ENCODE measurements around the gene DIAPH2. TPM values are rescaled to one million over a fixed set of nuclear protein-coding genes. Genes with fewer than 3 reads are reported as not detected.

DIAPH2 gene
- total RNA-seq, 4 donors from 2014 or later = 41.8 to 64.5 (median 54.5) TPM

GRCh38 chrX:97556359-97556758, 871.7 kb downstream of the DIAPH2 start:
- TF ChIP-seq CTCF (IDR thresholded peaks at IDR 0.05) (no peak), POLR2A (IDR thresholded peaks at IDR 0.05; ENCODE audit: low read depth) (no peak), EP300 (IDR thresholded peaks at IDR 0.05) (no peak), POLR2AphosphoS5 (IDR thresholded peaks at IDR 0.05) (no peak)
- Histone ChIP-seq H3K36me3 (no peaks in the 10 kb centered on the region), H3K27me3 (no peaks in the 10 kb centered on the region), H3K4me3 (no peak overlapping the region), H3K9me3 (no peaks in the 10 kb centered on the region), H3K4me1 (no peaks in the 10 kb centered on the region), H3K27ac (replicated peaks in 1 of 4) (no peak overlapping the region)
- intact Hi-C loops (cut with DNase I) = no loop called here
- no peak for DNase-seq (ENCODE audit: extremely low spot score)
- WGBS = 82% methylated on average over 3 of the region's 3 CpGs

DNA sequence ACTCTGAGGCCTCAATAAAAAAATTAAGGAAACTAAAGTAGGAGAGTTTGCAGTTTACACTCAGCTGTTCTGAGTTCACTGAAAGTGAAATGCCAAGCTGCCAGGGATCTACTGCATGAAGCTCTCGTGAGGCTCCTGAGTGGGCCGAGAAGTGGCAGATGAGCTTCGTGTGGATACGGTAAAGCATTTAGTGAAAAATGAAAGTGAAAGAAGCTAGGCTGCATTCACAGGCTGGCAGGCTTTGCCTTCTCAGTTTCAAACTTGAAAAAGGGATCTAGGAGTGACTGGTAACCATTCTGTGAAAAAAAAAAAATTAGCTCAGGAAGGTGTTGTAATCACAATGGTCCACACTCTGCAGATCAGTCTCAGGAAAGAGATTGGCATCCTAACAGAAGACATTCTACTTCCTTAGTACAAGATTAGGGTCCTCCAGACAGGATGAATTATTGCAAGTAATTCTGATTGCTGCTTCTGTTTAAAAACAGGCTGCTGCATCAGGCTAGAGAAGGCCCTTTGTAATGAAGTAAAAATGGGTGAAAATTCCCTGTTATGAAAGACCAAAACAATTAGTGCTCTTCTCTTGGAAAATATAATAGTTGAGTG, 879.0 kb downstream of the DIAPH2 start:
- H3K9me3 ChIP-seq = no peaks in the 10 kb centered on the region
- H3K36me3 ChIP-seq = no peaks in the 10 kb centered on the region
- H3K27me3 ChIP-seq = peaks cover 0 to 5% (median 0%) of the 10 kb centered on the region in 4 donors
- no peak for DNase-seq (ENCODE audit: extremely low spot score)
- H3K27ac ChIP-seq (replicated peaks in 1 of 4) = peak overlapping the region in 3 of 4 donors; percentile 10 to 55 (median 43)
- peak overlapping the region; percentile 31 to 49 (median 33) for H3K4me3 ChIP-seq
- peaks cover 0 to 11% (median 4%) of the 10 kb centered on the region in 4 donors for H3K4me1 ChIP-seq
- intact Hi-C loops (cut with DNase I) = no loop called here
- no peak for TF ChIP-seq POLR2A (IDR thresholded peaks at IDR 0.05; ENCODE audit: low read depth)
- TF ChIP-seq EP300 (IDR thresholded peaks at IDR 0.05) = no peak
- peak in 1 of 2 donors; percentile 39 for TF ChIP-seq POLR2AphosphoS5 (IDR thresholded peaks at IDR 0.05)
- TF ChIP-seq CTCF (IDR thresholded peaks at IDR 0.05) = no peak
- WGBS = 26% methylated on average over 4 of the region's 4 CpGs

DNA sequence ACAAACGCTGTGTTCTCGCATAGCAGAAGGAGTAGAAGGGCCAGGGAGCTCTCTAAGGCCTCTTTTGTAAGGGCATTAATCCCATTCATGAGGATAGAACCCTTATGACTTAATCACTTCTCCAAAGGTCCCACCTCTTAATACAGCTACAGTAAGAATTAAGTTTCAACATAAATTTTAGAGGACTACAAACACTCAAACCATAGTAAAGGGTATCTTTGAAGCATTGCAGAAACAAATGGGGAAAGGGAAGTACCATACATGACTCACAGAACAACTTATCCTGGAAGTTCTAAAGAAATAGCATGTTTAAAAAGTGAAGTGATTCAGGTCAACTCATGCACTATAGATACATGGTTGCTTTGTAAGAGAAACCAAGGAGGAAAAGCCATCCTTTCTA, 879.9 kb downstream of the DIAPH2 start:
- Histone ChIP-seq H3K4me1 (peaks cover 0 to 11% (median 4%) of the 10 kb centered on the region in 4 donors), H3K27me3 (peaks cover 0 to 5% (median 0%) of the 10 kb centered on the region in 4 donors), H3K4me3 (no peak overlapping the region), H3K36me3 (no peaks in the 10 kb centered on the region), H3K27ac (replicated peaks in 1 of 4) (no peak overlapping the region), H3K9me3 (no peaks in the 10 kb centered on the region)
- intact Hi-C loops (cut with DNase I) = no loop called here
- WGBS = 73% methylated on average over 2 of the region's 2 CpGs
- TF ChIP-seq CTCF (IDR thresholded peaks at IDR 0.05) = no peak
- DNase-seq (ENCODE audit: extremely low spot score) = no peak

GRCh38 chrX:97587171-97587570, 902.5 kb downstream of the DIAPH2 start:
- WGBS = 77% methylated on average over 5 of the region's 5 CpGs
- Histone ChIP-seq H3K4me1 (no peaks in the 10 kb centered on the region), H3K36me3 (no peaks in the 10 kb centered on the region), H3K9me3 (no peaks in the 10 kb centered on the region), H3K4me3 (no peak overlapping the region), H3K27me3 (no peaks in the 10 kb centered on the region), H3K27ac (replicated peaks in 1 of 4) (no peak overlapping the region)
- intact Hi-C loops (cut with DNase I) = no loop called here
- no peak for TF ChIP-seq POLR2A (IDR thresholded peaks at IDR 0.05; ENCODE audit: low read depth)
- no peak for TF ChIP-seq EP300 (IDR thresholded peaks at IDR 0.05)
- TF ChIP-seq POLR2AphosphoS5 (IDR thresholded peaks at IDR 0.05) = no peak
- no peak for DNase-seq (ENCODE audit: extremely low spot score)

DNA sequence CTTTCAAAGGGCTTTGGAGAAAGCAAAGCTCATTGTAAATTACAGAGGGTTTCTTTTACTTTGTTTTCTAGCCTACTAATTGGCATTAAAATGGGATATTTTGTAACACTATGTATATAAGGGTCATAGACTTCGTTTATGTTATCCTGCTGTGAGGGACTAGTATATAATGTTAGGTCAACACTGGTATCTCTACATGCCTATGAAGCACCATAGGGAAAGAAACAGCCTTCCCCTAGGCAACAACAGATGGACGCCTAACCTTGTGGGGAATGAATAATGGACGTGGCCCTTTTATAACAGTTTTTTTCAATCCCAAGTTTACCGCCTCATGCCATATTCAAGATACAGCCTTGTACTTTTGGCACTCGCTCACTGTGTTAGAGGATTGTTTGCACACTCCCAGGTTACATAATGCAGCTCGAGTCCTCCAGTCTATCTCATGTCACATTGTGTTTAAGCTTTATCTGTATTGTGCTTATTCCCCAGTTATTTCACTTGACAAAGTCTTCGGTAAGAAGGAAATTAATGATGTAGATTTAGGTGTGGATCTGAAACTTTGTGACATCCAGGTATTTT, 910.1 kb downstream of the DIAPH2 start:
- Histone ChIP-seq H3K4me3 (no peak overlapping the region), H3K9me3 (no peaks in the 10 kb centered on the region), H3K36me3 (no peaks in the 10 kb centered on the region), H3K4me1 (no peaks in the 10 kb centered on the region), H3K27me3 (no peaks in the 10 kb centered on the region), H3K27ac (replicated peaks in 1 of 4) (no peak overlapping the region)
- intact Hi-C loops (cut with DNase I) = no loop called here
- TF ChIP-seq EP300 (IDR thresholded peaks at IDR 0.05) (no peak), POLR2A (IDR thresholded peaks at IDR 0.05; ENCODE audit: low read depth) (no peak), CTCF (IDR thresholded peaks at IDR 0.05) (no peak), POLR2AphosphoS5 (IDR thresholded peaks at IDR 0.05) (no peak)
- no peak for DNase-seq (ENCODE audit: extremely low spot score)
- WGBS = 78% methylated on average over 7 of the region's 7 CpGs

Measured in esophagus muscularis mucosa (tissue), 4 donors.